GM18502 (cell line): Measurements from ENCODE around the gene CACNA1C.
A peak's percentile ranks its signal among the peaks of the same experiment; 100 is the strongest.
"Not testable (repeated sequence)": the region's sequence is repeated elsewhere in the genome, so short reads cannot be mapped to it uniquely, and the experiment has no call there.

Source experiments
- ATAC-seq: cut with Tn5 transposase; IDR thresholded peaks from one replicate; pipeline ENCODE4 v1.9.1; 2021; ENCODE audit warnings: mild to moderate bottlenecking; ENCODE audit not compliant: unreplicated experiment, poor library complexity

Gene CACNA1C

GRCh38 chr12:2244013-2244861 is 191.4 kb downstream of the CACNA1C start:
- ATAC-seq = no peak

GRCh38 chr12:2246358-2246757 is 193.6 kb downstream of the CACNA1C start:
- no peak for ATAC-seq

GRCh38 chr12:2247120-2247519 is 194.3 kb downstream of the CACNA1C start:
- ATAC-seq = no peak

GRCh38 chr12:2247596-2247995 is 194.8 kb downstream of the CACNA1C start:
- no peak for ATAC-seq

GRCh38 chr12:2248087-2248900 is 195.5 kb downstream of the CACNA1C start:
- no peak for ATAC-seq

- peak; percentile 80 for ATAC-seq
Observed at GRCh38 chr12:2248901-2249381, 196.2 kb downstream of the CACNA1C start.

- ATAC-seq = no peak
Observed at GRCh38 chr12:2250797-2251196, 198.0 kb downstream of the CACNA1C start.

- ATAC-seq = no peak
Observed at GRCh38 chr12:2251526-2252209, 198.9 kb downstream of the CACNA1C start.

GRCh38 chr12:2255311-2255710 is 202.5 kb downstream of the CACNA1C start:
- no peak for ATAC-seq

GRCh38 chr12:2255731-2256130 is 202.9 kb downstream of the CACNA1C start:
- not testable (repeated sequence) for ATAC-seq

GRCh38 chr12:2256453-2256852 is 203.7 kb downstream of the CACNA1C start:
- no peak for ATAC-seq

- no peak for ATAC-seq
Observed at GRCh38 chr12:2256915-2257314, 204.1 kb downstream of the CACNA1C start.

GRCh38 chr12:2258025-2258424 is 205.2 kb downstream of the CACNA1C start:
- ATAC-seq = no peak

- no peak for ATAC-seq
Observed at GRCh38 chr12:2259369-2259768, 206.6 kb downstream of the CACNA1C start.

- ATAC-seq = no peak
Observed at GRCh38 chr12:2260441-2260840, 207.7 kb downstream of the CACNA1C start.

- no peak for ATAC-seq
Observed at GRCh38 chr12:2261708-2262107, 208.9 kb downstream of the CACNA1C start.

GRCh38 chr12:2262449-2262848 is 209.7 kb downstream of the CACNA1C start:
- ATAC-seq = no peak

GRCh38 chr12:2263901-2264300 is 211.1 kb downstream of the CACNA1C start:
- ATAC-seq = no peak

- no peak for ATAC-seq
Observed at GRCh38 chr12:2264651-2265232, 212.0 kb downstream of the CACNA1C start.

GRCh38 chr12:2265461-2266167 is 212.8 kb downstream of the CACNA1C start:
- no peak for ATAC-seq
